SH-SY5Y (cell line): ENCODE data around the gene CD28.

ENCODE experiments used
- GATA2 ChIP-seq: IDR thresholded peaks from 2 replicates; pipeline ENCODE4 v1.6.1; 2011; ENCODE audit warnings: mild to moderate bottlenecking, low read depth, low read length
- GATA3 ChIP-seq: IDR thresholded peaks from 2 replicates; pipeline ENCODE4 v1.6.1; 2011; ENCODE audit warnings: low read depth, mild to moderate bottlenecking, low read length, moderate library complexity

- TF ChIP-seq GATA3 (no peak), GATA2 (no peak)
Observed at GRCh38 chr2:203761121-203761520, 54.7 kb downstream of the CD28 start.
